Calu3 (cell line): ENCODE data around the gene YY2. TPM values are rescaled to one million over a fixed set of nuclear protein-coding genes. Genes with fewer than 3 reads are reported as not detected.
A peak's percentile ranks its signal among the peaks of the same experiment; 100 is the strongest.

Experiments
- BruUV-seq: library from RNA; stranded (reverse); fragments of 400-500 nt; replicated peaks from 2 replicates; lab custom pipeline; 2021; lab: Mats Ljungman, UMichigan
- CTCF ChIA-PET: fragments of 300-600 bp; sonication (Branson Sonifier 250); formaldehyde crosslinking; loops from one replicate; lab custom pipeline; 2022; ENCODE audit warnings: antibody characterized with exemption; lab: Charles Lee
- DNase-seq: peaks from one replicate; pipeline ENCODE4 v3.0.0; 2022
- H3K27ac Mint-ChIP-seq: one replicate; pipeline ENCODE4 v1.8.0; 2022; ENCODE audit warnings: mixed read lengths; ENCODE audit not compliant: unreplicated experiment
- H3K27me3 Mint-ChIP-seq: one replicate; pipeline ENCODE4 v1.8.0; 2022; ENCODE audit warnings: mixed read lengths; ENCODE audit not compliant: unreplicated experiment
- H3K36me3 Mint-ChIP-seq: one replicate; pipeline ENCODE4 v1.8.0; 2022; ENCODE audit warnings: mild to moderate bottlenecking, moderate library complexity, mixed read lengths; ENCODE audit not compliant: insufficient read depth, unreplicated experiment
- H3K4me1 Mint-ChIP-seq: one replicate; pipeline ENCODE4 v1.8.0; 2022; ENCODE audit warnings: mild to moderate bottlenecking, low read depth, mixed read lengths; ENCODE audit not compliant: unreplicated experiment
- H3K4me3 Mint-ChIP-seq: one replicate; pipeline ENCODE4 v1.8.0; 2022; ENCODE audit warnings: mild to moderate bottlenecking, low read depth, moderate library complexity, mixed read lengths; ENCODE audit not compliant: unreplicated experiment
- H3K9me3 Mint-ChIP-seq: one replicate; pipeline ENCODE4 v1.8.0; 2022; ENCODE audit warnings: low read depth, mixed read lengths; ENCODE audit not compliant: unreplicated experiment
- CTCF ChIP-seq: fragments of 200-600 bp; IDR thresholded peaks from one replicate; pipeline ENCODE4 v1.8.0; 2022; ENCODE audit warnings: antibody characterized with exemption; ENCODE audit not compliant: unreplicated experiment
- intact Hi-C: fragments of 100-400 bp; cut with micrococcal nuclease; formaldehyde crosslinking; loops from one replicate; pipeline ENCODE4 v1.10.0; 2022; ENCODE audit not compliant: unreplicated experiment
- total RNA-seq: library from RNA; stranded (reverse); gene quantifications from 2 replicates; pipeline ENCODE4 v1.2.3, GENCODE V29; 2022

The YY2 gene
- total RNA-seq, 1 experiment from 2014 or later = 4.7 TPM

- TF ChIP-seq CTCF = no peak
- Mint-ChIP-seq H3K27me3 (no peaks in the 10 kb centered on the region), H3K27ac (no peak overlapping the region), H3K9me3 (no peaks in the 10 kb centered on the region), H3K36me3 (peaks cover 15% of the 10 kb centered on the region), H3K4me3 (no peak overlapping the region), H3K4me1 (no peaks in the 10 kb centered on the region)
- CTCF ChIA-PET = no interaction called here
- DNase-seq = no peak
- no TSS peak for BruUV-seq
- intact Hi-C loops = loop anchor here (5.0 kb wide), 1 partner anchor 135 kb away; no protein-coding TSS in a partner anchor
Measured at GRCh38 chrX:21837056-21837455, 18.7 kb upstream of the YY2 start.

- DNase-seq = peak; percentile 2
- Mint-ChIP-seq H3K4me1 (no peaks in the 10 kb centered on the region), H3K9me3 (no peaks in the 10 kb centered on the region), H3K4me3 (peak overlapping the region; percentile 86), H3K36me3 (peaks cover 15% of the 10 kb centered on the region), H3K27me3 (no peaks in the 10 kb centered on the region), H3K27ac (peak overlapping the region; percentile 83)
- CTCF ChIA-PET = interaction anchor here (1.2 to 1.5 kb wide), 3 partner anchors 40 to 137 kb away, joined by 3 to 7 read pairs (median 3); no protein-coding TSS in a partner anchor
- TSS peak; percentile 94 for BruUV-seq
- no peak for TF ChIP-seq CTCF
- intact Hi-C loops = loop anchor here (5.0 kb wide), 1 partner anchor 133 kb away; no protein-coding TSS in a partner anchor
Measured at GRCh38 chrX:21838937-21839333, 16.9 kb upstream of the YY2 start.

- CTCF ChIA-PET = interaction anchor here (1.2 to 1.5 kb wide), 3 partner anchors 41 to 136 kb away, joined by 3 to 7 read pairs (median 3); no protein-coding TSS in a partner anchor
- no peaks in the 10 kb centered on the region for H3K27me3 Mint-ChIP-seq
- peak within 1 kb of the TSS; percentile 83 for H3K27ac Mint-ChIP-seq
- peak; percentile 84 for DNase-seq
- H3K4me3 Mint-ChIP-seq = peak within 1 kb of the TSS; percentile 86
- BruUV-seq = no TSS peak
- no peaks in the 10 kb centered on the region for H3K4me1 Mint-ChIP-seq
- H3K36me3 Mint-ChIP-seq = peaks cover 15% of the 10 kb centered on the region
- intact Hi-C loops = loop anchor here (5.0 kb wide), 2 partner anchors 42 to 133 kb away; no protein-coding TSS in a partner anchor
- TF ChIP-seq CTCF = no peak
- no peaks in the 10 kb centered on the region for H3K9me3 Mint-ChIP-seq
Measured at GRCh38 chrX:21839334-21840192, 16.2 kb upstream of the YY2 start, which contains the start of gene MBTPS2. Gene MBTPS2 (plus strand): TSS chrX:21839617. CDS start chrX:21839735, 118 bp downstream.

GRCh38 chrX:21840193-21840545, 15.6 kb upstream of the YY2 start:
- CTCF ChIA-PET = interaction anchor here (1.5 kb wide), 1 partner anchor 136 kb away, joined by 3 read pairs; no protein-coding TSS in a partner anchor
- DNase-seq = no peak
- intact Hi-C loops = loop anchor here (5.0 kb wide), 1 partner anchor 43 kb away; no protein-coding TSS in a partner anchor
- Mint-ChIP-seq H3K36me3 (peaks cover 15% of the 10 kb centered on the region), H3K9me3 (no peaks in the 10 kb centered on the region), H3K27ac (peak overlapping the region; percentile 83), H3K4me1 (no peaks in the 10 kb centered on the region), H3K27me3 (no peaks in the 10 kb centered on the region), H3K4me3 (peak overlapping the region; percentile 86)
- BruUV-seq = TSS peak; percentile 74
- no peak for TF ChIP-seq CTCF
